Activated CD8-positive, alpha-beta memory T cell treated with anti-CD3 and anti-CD28 coated beads for 1 hour (primary cell): ENCODE measurements around the gene C2orf42.
"Not testable (repeated sequence)": the region's sequence is repeated elsewhere in the genome, so short reads cannot be mapped to it uniquely, and the experiment has no call there.

Experiments used
- DNase-seq, 2 donors: peaks; one replicate each; pipeline ENCODE4 v3.0.0-alpha.2; 2020; ENCODE audit warnings: low read depth in 1 of 2; ENCODE audit errors: extremely low read depth in 1 of 2

C2orf42 gene

GRCh38 chr2:70110397-70110796 is 80.4 kb downstream of the C2orf42 start:
- not testable (repeated sequence) for DNase-seq

GRCh38 chr2:70106138-70106537 is 84.7 kb downstream of the C2orf42 start:
- DNase-seq = not testable (repeated sequence)

- DNase-seq = no peak
These were observed 86.3 kb downstream of the C2orf42 start for GRCh38 chr2:70104231-70105111.

DNA sequence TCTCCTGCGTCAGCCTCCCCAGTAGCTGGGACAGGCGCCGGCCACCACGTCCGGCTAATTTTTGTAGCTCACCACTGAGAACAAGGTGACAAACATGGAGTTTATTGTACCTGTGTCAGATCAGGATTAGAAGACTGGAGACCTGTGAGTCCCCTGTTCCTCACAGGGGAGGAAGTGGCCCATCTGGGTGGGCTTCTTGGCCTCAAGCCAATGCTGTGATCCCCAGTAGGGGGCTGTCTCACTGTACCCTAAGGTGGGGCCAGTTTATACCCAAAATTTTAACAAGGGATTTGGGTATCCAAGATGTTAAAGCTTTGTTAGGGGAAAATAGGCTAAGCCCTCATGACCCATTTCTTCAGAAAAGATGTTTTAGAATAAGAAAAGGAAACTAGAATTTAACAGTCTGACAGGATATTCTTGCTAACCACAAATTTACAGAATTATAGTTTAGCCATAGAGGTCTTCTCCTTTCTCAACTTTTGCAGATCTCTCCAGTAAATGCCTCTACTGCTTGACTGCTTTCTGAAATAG is 87.2 kb downstream of the C2orf42 start:
- DNase-seq = no peak

GRCh38 chr2:70102323-70102905 is 88.4 kb downstream of the C2orf42 start:
- not testable (repeated sequence) for DNase-seq

DNA sequence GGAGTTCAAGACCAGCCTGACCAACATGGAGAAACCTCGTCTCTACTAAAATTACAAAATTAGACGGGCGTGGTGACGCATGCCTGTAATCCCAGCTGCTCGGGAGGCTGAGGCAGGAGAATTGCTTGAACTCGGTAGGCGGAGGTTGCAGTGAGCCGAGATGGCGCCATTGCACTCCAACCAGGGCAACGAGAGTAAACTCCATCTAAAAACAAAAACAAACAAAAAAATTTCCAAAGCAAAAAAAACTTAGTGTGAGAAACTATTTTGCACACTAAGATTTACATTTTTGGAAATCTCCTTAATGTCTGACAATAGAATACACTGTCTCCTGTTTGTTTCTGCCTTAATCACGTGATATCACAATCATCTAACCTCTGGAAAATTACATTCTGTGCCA is 89.1 kb downstream of the C2orf42 start:
- not testable (repeated sequence) for DNase-seq

DNA sequence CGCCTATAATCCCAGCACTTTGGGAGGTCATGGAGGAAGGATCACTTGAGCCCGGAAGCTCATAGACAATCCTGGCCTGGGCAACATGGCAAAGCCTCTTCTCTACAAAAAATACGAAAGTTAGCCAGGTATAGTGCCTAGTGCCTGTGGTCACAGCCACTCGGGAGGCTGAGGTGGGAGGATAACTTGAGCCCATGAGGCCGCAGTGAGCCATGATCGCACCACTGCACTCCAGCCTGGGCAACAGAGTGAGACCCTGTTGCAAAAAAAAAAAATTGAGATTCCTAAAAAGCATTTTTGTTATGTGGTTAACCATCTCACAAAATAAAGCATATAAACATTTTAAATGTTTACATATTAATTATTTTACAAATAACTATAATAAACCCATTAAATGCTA is 89.6 kb downstream of the C2orf42 start:
- no peak for DNase-seq
